GM12878 (cell line): ENCODE results near the gene ETNK1.

ENCODE experiments used
- BHLHE40 ChIP-seq, 2 experiments: fragments of 450-650 bp in 1 of 2; IDR thresholded peaks; 2 replicates each; pipeline ENCODE4 v1.6.1; 2011 to 2017; ENCODE audit warnings: low read depth in 2 of 2, borderline replicate concordance in 1 of 2, improper control_type of control experiment in 1 of 2, low read length in 1 of 2, mild to moderate bottlenecking in 1 of 2
- HDAC6 ChIP-seq: fragments of 200-600 bp; sonication (generic); IDR thresholded peaks from one replicate; pipeline ENCODE4 v1.8.0; 2017; ENCODE audit warnings: antibody characterized with exemption; ENCODE audit not compliant: unreplicated experiment
- TF ChIP-seq, protein P1 (sequence below), 3 experiments: IDR thresholded peaks in 2 of 3; conservative IDR thresholded peaks in 1 of 3; 2 replicates each; pipeline ENCODE4 v1.5.1; 2011; ENCODE audit warnings: low read depth in 3 of 3, low read length in 3 of 3, mild to moderate bottlenecking in 3 of 3, control low read depth in 2 of 3, moderate library complexity in 2 of 3, inconsistent platforms in 1 of 3, mixed read lengths in 1 of 3; ENCODE audit not compliant: control insufficient read depth in 2 of 3, insufficient read depth in 1 of 3; ENCODE audit errors: extremely low read depth in 1 of 3

DNA sequence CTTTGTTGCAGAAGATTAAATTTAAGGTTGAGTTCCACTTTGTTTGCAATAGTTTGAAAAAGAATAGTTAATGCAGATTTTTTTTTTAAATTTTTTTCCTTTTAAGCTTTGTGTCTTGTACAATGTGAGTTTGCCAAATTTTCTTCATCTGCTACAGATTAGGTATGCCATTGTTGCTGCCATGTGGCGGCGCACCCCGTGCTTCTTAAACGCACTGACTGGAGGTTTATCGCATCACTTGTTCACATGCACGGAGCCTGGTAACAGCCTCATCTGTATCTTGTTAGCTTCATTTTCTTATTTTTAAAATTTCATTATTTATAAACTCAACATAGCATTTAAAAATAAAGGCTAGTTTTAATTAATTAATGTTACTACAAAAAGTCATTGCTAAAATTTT is 43.5 kb downstream of the ETNK1 start:
- TF ChIP-seq HDAC6: no peak
- TF ChIP-seq, protein P1, sequence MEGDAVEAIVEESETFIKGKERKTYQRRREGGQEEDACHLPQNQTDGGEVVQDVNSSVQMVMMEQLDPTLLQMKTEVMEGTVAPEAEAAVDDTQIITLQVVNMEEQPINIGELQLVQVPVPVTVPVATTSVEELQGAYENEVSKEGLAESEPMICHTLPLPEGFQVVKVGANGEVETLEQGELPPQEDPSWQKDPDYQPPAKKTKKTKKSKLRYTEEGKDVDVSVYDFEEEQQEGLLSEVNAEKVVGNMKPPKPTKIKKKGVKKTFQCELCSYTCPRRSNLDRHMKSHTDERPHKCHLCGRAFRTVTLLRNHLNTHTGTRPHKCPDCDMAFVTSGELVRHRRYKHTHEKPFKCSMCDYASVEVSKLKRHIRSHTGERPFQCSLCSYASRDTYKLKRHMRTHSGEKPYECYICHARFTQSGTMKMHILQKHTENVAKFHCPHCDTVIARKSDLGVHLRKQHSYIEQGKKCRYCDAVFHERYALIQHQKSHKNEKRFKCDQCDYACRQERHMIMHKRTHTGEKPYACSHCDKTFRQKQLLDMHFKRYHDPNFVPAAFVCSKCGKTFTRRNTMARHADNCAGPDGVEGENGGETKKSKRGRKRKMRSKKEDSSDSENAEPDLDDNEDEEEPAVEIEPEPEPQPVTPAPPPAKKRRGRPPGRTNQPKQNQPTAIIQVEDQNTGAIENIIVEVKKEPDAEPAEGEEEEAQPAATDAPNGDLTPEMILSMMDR (IDR thresholded peaks at IDR 0.05 in 2 of 3, conservative IDR thresholded peaks at IDR 0.05 in 1 of 3; ENCODE audit: control insufficient read depth in 2 of 3, extremely low read depth in 1 of 3, insufficient read depth in 1 of 3, low read depth in 3 of 3, low read length in 3 of 3): no peak
- no peak for TF ChIP-seq BHLHE40 (IDR thresholded peaks at IDR 0.05; ENCODE audit: borderline replicate concordance in 1 of 2, low read depth in 2 of 2, low read length in 1 of 2)
